ENCODE measurements around the gene OSBPL9.

OSBPL9 gene

GRCh38 chr1:51741121-51741681 is 124.3 kb downstream of the OSBPL9 start:
- DNase-seq = no peak

GRCh38 chr1:51744506-51745303 is 127.8 kb downstream of the OSBPL9 start:
- DNase-seq = no peak

DNA sequence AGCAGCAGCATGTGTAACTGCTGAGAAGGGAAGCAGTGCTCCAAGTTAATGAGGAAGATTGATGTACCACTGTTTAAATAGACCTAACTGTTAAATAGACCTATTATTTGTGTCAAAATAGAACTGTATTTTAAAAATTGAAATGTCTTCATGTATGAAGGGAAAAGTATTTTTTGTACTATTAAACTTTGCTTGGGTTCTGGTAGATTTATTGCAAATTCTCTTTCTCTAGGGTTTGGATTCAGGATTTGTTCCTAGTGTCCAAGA is 128.3 kb downstream of the OSBPL9 start:
- no peak for DNase-seq

GRCh38 chr1:51749151-51749550 is 132.3 kb downstream of the OSBPL9 start:
- no peak for DNase-seq

GRCh38 chr1:51750218-51750617 is 133.3 kb downstream of the OSBPL9 start:
- no peak for DNase-seq

DNA sequence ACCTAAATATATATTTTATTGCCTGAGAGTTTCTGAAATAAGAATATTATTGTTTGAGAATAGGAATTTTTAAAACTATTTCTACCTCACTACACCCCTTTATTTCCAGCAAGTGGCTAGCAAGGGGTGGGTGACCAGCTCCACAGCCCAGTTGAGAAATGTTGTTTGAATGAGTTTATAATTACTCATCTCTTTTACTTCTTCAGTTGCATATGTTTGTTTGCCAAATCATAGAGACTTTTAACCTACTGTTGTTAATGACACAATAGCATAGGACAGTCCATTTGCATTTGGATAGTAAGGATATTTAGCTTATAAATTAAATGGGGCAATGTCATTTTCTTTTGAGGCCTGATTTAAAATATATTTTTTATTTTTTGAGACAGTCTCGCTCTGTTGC is 133.8 kb downstream of the OSBPL9 start:
- DNase-seq = no peak

- no peak for DNase-seq
These were observed 135.4 kb downstream of the OSBPL9 start for GRCh38 chr1:51752073-51752948.

- DNase-seq = no peak
These were observed 137.1 kb downstream of the OSBPL9 start for GRCh38 chr1:51753969-51754368.

DNA sequence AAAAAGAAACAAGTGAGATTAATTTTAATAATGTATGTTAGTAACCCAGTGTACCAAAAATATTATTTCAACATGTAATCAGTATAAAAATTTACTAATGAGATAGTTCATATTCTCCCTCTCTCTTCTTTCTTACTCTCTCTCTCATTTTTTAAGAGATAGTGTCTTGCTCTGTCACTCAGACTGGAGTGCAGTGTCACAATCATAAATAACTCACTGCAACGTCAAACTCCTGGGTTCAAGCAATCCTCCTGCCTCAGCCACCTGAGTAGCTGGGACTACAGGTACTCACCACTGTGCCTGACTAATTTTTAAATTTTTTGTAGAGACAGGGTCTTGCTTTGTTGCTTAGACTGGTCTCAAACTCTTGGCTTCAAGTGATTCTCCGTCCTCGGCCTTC is 137.8 kb downstream of the OSBPL9 start:
- no peak for DNase-seq

GRCh38 chr1:51755437-51755836 is 138.5 kb downstream of the OSBPL9 start:
- DNase-seq = no peak

- DNase-seq = no peak
These were observed 139.4 kb downstream of the OSBPL9 start for GRCh38 chr1:51756290-51756689.

DNA sequence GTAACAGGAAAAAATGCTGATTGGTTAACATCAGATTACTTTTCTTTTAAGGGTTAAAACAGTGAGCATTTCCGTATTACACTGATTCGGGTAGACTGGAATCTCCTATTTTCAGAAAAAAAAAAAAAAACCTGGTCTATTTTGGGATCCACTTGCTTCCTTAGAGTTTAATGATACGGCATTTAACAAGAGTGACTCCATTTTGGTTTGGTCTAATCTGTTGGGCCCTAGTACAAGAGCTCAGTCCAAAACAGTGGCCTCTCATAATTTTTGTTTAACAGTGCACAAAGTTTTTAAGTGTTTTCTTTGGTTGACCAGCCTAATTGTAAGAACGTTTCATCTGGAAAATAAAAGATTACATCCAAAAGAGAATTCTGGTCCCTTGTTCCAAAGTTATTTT is 141.4 kb downstream of the OSBPL9 start:
- DNase-seq = no peak

DNA sequence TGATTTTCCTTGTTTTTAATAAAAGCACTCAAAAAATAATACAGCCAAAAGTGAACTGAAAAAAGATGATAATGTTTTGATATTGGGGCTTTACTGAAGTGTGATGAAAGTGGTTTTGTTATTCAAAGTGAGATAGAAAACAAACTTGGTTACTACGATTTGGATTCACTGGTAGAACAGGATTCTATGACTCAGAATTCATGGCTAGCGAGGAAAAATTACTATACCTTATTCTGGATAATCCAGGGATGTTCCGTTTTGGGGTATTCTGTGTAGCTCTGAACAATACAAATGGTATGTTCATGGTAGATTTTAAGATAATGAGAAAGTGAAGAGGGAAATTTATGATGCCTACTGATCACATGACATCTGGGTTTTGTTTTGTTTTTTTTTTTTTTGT is 144.0 kb downstream of the OSBPL9 start:
- no peak for DNase-seq

- DNase-seq = no peak
These were observed 144.5 kb downstream of the OSBPL9 start for GRCh38 chr1:51761351-51761750.

DNA sequence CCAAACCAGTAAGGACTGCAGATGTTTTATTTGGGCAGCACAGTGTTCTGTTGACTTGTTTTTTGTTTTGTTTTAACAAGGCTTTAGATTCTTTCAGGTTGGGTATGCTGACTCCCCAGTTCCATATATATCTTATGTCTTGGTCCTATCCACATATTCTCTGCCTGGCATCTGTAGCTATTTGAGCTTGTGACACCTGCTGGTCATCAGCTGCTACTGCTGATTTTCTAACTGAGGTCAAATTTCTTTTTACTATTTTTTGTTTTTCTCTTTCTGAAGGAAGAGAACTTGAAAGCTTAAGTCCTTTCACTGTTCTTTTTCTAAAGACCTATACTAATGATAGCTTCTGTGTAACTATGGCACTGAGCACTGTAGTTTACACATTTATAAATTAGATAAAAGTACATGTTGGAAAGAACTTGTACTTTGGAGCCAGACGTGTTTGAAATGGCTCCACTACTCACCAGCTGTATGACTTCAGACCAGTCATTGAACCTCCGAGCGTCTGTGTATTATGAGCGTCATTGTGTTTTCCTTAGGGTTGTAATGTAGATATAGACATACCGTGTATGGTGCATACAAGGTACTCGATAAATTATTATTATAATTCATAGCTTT is 152.2 kb downstream of the OSBPL9 start:
- no peak for DNase-seq

DNA sequence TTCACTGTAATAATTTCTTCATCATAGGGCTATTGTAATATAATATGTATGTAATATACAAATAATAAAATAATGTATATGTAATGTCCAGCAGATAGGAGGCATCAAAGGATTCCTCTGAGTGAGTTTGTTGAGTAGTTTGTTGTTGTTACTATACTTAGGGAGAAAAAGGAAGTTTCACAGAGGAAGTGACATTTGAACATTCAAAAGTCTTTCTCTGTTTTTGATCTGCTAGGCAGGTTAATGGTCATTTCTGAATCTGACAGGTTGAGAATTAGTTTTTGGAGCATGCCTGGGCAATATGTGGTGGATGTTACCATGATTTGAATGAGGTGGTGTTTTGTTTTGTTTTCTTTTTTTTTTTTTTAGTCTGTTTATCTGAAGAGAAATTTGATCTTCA is 159.5 kb downstream of the OSBPL9 start:
- no peak for DNase-seq

GRCh38 chr1:51780927-51781326 is 164.0 kb downstream of the OSBPL9 start:
- DNase-seq = no peak

- no peak for DNase-seq
These were observed 168.1 kb downstream of the OSBPL9 start for GRCh38 chr1:51784997-51785421.

GRCh38 chr1:51788938-51789337 is 172.0 kb downstream of the OSBPL9 start:
- no peak for DNase-seq

GRCh38 chr1:51789342-51789741 is 172.4 kb downstream of the OSBPL9 start:
- no peak for DNase-seq

- DNase-seq = no peak
These were observed 173.5 kb downstream of the OSBPL9 start for GRCh38 chr1:51790385-51790784.

- no peak for DNase-seq
These were observed 175.0 kb downstream of the OSBPL9 start for GRCh38 chr1:51791888-51792287.

GRCh38 chr1:51792864-51793263 is 176.0 kb downstream of the OSBPL9 start:
- DNase-seq = no peak

- DNase-seq = no peak
These were observed 177.4 kb downstream of the OSBPL9 start for GRCh38 chr1:51794260-51794659.

Measured in activated CD4-positive, alpha-beta T cell treated with anti-CD3 and anti-CD28 coated beads, Interleukin-2, amount 50 U/mL, for 48 hours (primary cell).